ENCODE results near the gene KRTAP10-9.
"Not testable (repeated sequence)": the region's sequence is repeated elsewhere in the genome, so short reads cannot be mapped to it uniquely, and the experiment has no call there.

KRTAP10-9 gene

DNA sequence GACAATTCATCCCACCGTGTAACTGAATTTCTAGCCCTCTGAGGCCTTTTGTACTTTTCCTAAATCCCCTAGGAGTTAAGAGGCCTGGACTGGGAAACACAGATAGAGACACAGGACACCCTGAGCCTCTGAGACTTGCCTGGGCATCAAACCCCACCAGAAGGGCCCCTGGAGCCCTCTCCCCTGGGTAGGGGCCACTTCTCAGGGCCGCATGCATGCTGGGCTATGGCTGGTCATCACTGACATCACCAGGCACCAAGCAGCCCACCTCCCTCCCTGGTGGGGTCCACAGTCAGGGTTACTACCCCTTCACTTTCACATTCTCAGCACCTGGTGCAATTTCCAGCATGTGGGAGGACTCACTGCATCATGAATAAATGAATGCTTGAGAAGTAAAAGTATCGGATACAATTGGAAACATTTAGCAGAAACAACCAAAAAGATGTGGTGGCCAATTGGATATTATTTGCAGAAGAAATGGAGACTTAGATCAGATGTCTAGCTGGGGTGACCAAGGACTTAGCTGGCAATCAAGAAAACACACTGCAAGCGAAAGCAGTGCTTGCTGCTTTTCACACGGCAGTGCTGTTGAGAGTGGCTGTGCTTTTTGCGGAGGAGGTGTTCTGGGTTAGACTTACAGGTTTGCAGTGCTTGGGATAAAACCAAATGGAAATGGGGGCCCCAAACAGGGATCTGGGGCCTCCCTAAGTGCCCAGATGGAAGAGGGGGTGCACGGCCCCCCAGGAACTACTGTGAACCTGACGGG, 27.4 kb upstream of the KRTAP10-9 start:
- H3K9me3 ChIP-seq (ENCODE audit: control insufficient read depth, insufficient read depth, low read length) = no peaks in the 10 kb centered on the region
- H3K9ac ChIP-seq (ENCODE audit: low read depth, low read length) = no peak overlapping the region
- peaks cover 3% of the 10 kb centered on the region for H3K4me1 ChIP-seq (ENCODE audit: control insufficient read depth, insufficient read depth, low read length)
- H3K4me3 ChIP-seq (ENCODE audit: low read depth, low read length) = no peak overlapping the region
- no peaks in the 10 kb centered on the region for H3K36me3 ChIP-seq (ENCODE audit: control insufficient read depth, insufficient read depth, low read length)
- H3K27me3 ChIP-seq (ENCODE audit: control insufficient read depth, insufficient read depth, low read length) = no peaks in the 10 kb centered on the region

- H3K4me3 ChIP-seq (ENCODE audit: low read depth, low read length); H3K27me3 ChIP-seq (ENCODE audit: control insufficient read depth, insufficient read depth, low read length); H3K9me3 ChIP-seq (ENCODE audit: control insufficient read depth, insufficient read depth, low read length): not testable (repeated sequence)
Observed at GRCh38 chr21:44600118-44600978, 26.5 kb upstream of the KRTAP10-9 start, which contains the start of gene KRTAP10-7. Gene KRTAP10-7, plus strand, starts transcription at chr21:44600597. Its CDS starts 25 bp downstream, at chr21:44600622.

DNA sequence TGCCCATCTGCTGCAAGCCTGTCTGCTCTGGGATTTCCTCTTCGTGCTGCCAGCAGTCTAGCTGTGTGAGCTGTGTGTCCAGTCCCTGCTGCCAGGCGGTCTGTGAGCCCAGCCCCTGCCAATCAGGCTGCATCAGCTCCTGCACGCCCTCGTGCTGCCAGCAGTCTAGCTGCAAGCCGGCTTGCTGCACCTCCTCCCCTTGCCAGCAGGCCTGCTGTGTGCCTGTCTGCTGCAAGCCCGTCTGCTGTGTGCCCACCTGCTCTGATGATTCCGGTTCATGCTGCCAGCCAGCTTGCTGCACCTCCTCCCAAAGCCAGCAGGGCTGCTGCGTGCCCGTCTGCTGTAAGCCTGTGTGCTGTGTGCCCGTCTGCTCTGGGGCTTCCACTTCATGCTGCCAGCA, 25.8 kb upstream of the KRTAP10-9 start:
- not testable (repeated sequence) for H3K36me3 ChIP-seq (ENCODE audit: control insufficient read depth, insufficient read depth, low read length); H3K4me1 ChIP-seq (ENCODE audit: control insufficient read depth, insufficient read depth, low read length); H3K9me3 ChIP-seq (ENCODE audit: control insufficient read depth, insufficient read depth, low read length); H3K4me3 ChIP-seq (ENCODE audit: low read depth, low read length); H3K27me3 ChIP-seq (ENCODE audit: control insufficient read depth, insufficient read depth, low read length); H3K9ac ChIP-seq (ENCODE audit: low read depth, low read length)

More at GRCh38 chr21:44600118-44600978, 26.5 kb upstream of the KRTAP10-9 start, which contains the start of gene KRTAP10-7:
- not testable (repeated sequence) for H3K9ac ChIP-seq (ENCODE audit: low read depth, low read length); H3K4me1 ChIP-seq (ENCODE audit: control insufficient read depth, insufficient read depth, low read length); H3K36me3 ChIP-seq (ENCODE audit: control insufficient read depth, insufficient read depth, low read length)

DNA sequence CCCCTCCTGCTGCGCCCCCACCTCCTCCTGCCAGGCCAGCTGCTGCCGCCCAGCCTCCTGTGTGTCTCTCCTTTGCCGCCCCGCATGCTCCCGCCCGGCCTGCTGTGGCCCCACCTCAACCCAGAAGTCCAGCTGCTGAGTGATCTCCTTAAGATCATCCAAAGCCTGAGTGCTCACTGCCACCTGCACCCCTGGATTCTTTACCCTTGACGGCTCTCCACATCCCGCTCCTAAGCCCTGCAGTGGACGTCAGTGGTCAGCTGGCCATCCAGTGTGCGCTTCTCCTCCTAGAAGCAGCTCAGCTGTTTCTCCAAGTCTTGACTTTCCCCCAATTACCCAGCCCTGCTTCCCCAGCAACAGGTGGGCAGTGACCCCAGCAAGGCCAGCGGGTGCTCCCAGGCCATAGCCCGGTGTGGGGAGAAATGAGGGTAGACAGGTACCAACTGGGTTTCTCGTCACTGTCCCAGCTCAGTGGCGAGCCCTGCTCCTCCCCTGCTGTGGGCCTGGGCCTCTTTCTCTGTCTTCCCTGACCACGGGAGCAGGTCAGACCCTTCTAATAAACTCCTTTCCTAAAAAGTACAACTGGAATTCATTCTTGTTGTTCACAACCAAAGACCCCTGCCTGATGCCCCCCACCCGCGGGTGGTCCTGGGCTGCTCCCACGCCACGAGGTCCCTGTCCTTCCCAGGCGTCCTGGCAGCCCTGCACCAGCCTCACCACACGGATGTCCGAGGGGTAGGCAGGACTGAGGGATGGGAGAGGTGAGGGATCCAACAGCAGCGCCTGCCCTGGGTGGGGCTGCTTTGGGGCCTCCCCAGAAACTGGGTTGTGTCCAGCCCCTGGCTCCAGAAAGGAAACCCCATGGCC, 25.1 kb upstream of the KRTAP10-9 start:
- no peaks in the 10 kb centered on the region for H3K27me3 ChIP-seq (ENCODE audit: control insufficient read depth, insufficient read depth, low read length)
- no peak overlapping the region for H3K9ac ChIP-seq (ENCODE audit: low read depth, low read length)
- H3K36me3 ChIP-seq (ENCODE audit: control insufficient read depth, insufficient read depth, low read length) = no peaks in the 10 kb centered on the region
- no peaks in the 10 kb centered on the region for H3K9me3 ChIP-seq (ENCODE audit: control insufficient read depth, insufficient read depth, low read length)
- H3K4me1 ChIP-seq (ENCODE audit: control insufficient read depth, insufficient read depth, low read length) = peaks cover 3% of the 10 kb centered on the region
- H3K4me3 ChIP-seq (ENCODE audit: low read depth, low read length) = no peak overlapping the region

- Histone ChIP-seq H3K27me3 (ENCODE audit: control insufficient read depth, insufficient read depth, low read length) (no peaks in the 10 kb centered on the region), H3K4me1 (ENCODE audit: control insufficient read depth, insufficient read depth, low read length) (peaks cover 3% of the 10 kb centered on the region), H3K9me3 (ENCODE audit: control insufficient read depth, insufficient read depth, low read length) (no peaks in the 10 kb centered on the region), H3K9ac (ENCODE audit: low read depth, low read length) (no peak overlapping the region), H3K36me3 (ENCODE audit: control insufficient read depth, insufficient read depth, low read length) (no peaks in the 10 kb centered on the region), H3K4me3 (ENCODE audit: low read depth, low read length) (no peak overlapping the region)
Observed at GRCh38 chr21:44602463-44602850, 24.4 kb upstream of the KRTAP10-9 start.

DNA sequence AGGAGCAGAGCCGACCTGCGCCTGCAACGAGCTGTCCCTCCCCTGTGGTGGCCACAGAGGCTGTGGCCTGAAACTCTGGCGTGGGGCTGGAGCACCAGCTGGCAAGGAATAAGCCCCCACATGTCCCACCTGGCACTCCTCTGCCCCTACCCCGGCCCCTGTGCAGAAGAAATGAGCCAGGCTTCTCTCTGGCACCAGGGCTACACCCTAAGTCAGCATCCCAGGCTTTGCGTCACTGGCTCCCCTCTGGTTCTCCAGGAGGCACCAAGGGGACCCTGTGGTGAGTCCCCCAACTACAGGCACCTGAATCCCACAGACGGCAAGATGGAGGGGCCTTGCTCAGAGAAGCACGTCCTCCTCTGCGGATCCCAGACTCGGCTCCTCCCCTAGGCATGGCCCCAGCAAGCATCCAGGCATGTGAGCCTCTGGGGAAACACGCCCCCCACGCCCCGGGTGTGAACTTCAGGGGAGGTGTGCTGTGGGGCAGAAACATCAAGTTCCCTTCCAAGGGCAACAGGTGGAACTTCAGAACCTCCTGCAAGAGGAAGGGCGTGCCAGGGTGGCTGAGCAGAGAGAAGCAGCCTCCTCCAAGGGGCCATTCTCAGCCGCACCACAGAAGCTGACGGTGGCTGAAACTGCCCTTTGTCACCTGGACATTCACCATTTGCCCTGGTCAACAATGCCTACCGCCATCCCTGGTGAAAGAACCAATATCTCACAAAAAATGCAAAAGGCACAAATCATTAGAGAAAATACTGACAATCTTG, 23.6 kb upstream of the KRTAP10-9 start:
- H3K27me3 ChIP-seq (ENCODE audit: control insufficient read depth, insufficient read depth, low read length) = no peaks in the 10 kb centered on the region
- peaks cover 1% of the 10 kb centered on the region for H3K4me1 ChIP-seq (ENCODE audit: control insufficient read depth, insufficient read depth, low read length)

GRCh38 chr21:44603911-44604310, 23.0 kb upstream of the KRTAP10-9 start:
- H3K27me3 ChIP-seq (ENCODE audit: control insufficient read depth, insufficient read depth, low read length) = no peaks in the 10 kb centered on the region
- H3K4me3 ChIP-seq (ENCODE audit: low read depth, low read length) = no peak overlapping the region
- H3K9me3 ChIP-seq (ENCODE audit: control insufficient read depth, insufficient read depth, low read length) = no peaks in the 10 kb centered on the region
- no peak overlapping the region for H3K9ac ChIP-seq (ENCODE audit: low read depth, low read length)
- H3K36me3 ChIP-seq (ENCODE audit: control insufficient read depth, insufficient read depth, low read length) = no peaks in the 10 kb centered on the region
- no peaks in the 10 kb centered on the region for H3K4me1 ChIP-seq (ENCODE audit: control insufficient read depth, insufficient read depth, low read length)

More for the DNA sequence above, 23.6 kb upstream of the KRTAP10-9 start:
- no peaks in the 10 kb centered on the region for H3K9me3 ChIP-seq (ENCODE audit: control insufficient read depth, insufficient read depth, low read length)
- no peaks in the 10 kb centered on the region for H3K36me3 ChIP-seq (ENCODE audit: control insufficient read depth, insufficient read depth, low read length)
- H3K4me3 ChIP-seq (ENCODE audit: low read depth, low read length) = no peak overlapping the region
- H3K9ac ChIP-seq (ENCODE audit: low read depth, low read length) = no peak overlapping the region

- no peaks in the 10 kb centered on the region for H3K4me1 ChIP-seq (ENCODE audit: control insufficient read depth, insufficient read depth, low read length)
- H3K9me3 ChIP-seq (ENCODE audit: control insufficient read depth, insufficient read depth, low read length) = peaks cover 5% of the 10 kb centered on the region
- H3K4me3 ChIP-seq (ENCODE audit: low read depth, low read length) = no peak overlapping the region
- no peaks in the 10 kb centered on the region for H3K36me3 ChIP-seq (ENCODE audit: control insufficient read depth, insufficient read depth, low read length)
- H3K27me3 ChIP-seq (ENCODE audit: control insufficient read depth, insufficient read depth, low read length) = no peaks in the 10 kb centered on the region
- no peak overlapping the region for H3K9ac ChIP-seq (ENCODE audit: low read depth, low read length)
Observed at GRCh38 chr21:44606495-44606894, 20.4 kb upstream of the KRTAP10-9 start.

DNA sequence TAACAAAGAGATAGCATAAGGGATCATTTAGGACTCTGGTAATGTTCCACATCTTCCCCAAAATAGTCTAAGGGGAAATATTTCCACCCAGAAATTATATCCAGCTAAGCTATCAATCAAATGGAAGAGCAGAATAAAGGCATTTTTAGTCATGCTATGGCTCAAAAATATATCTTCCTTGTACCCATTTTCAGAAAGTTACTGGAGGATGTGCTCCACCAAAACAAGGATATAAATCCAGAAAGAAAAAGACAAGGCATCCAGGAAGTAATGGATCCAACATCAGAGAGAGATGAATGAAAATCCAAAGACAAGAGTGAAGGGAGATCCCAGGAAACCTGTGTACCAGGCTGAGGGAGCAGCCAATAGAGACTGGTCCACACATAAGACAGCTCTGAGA, 17.7 kb upstream of the KRTAP10-9 start:
- Histone ChIP-seq H3K4me3 (ENCODE audit: low read depth, low read length) (no peak overlapping the region), H3K9me3 (ENCODE audit: control insufficient read depth, insufficient read depth, low read length) (peaks cover 5% of the 10 kb centered on the region), H3K27me3 (ENCODE audit: control insufficient read depth, insufficient read depth, low read length) (no peaks in the 10 kb centered on the region), H3K36me3 (ENCODE audit: control insufficient read depth, insufficient read depth, low read length) (no peaks in the 10 kb centered on the region), H3K4me1 (ENCODE audit: control insufficient read depth, insufficient read depth, low read length) (no peaks in the 10 kb centered on the region), H3K9ac (ENCODE audit: low read depth, low read length) (no peak overlapping the region)

GRCh38 chr21:44610157-44610843, 16.6 kb upstream of the KRTAP10-9 start:
- not testable (repeated sequence) for H3K4me1 ChIP-seq (ENCODE audit: control insufficient read depth, insufficient read depth, low read length); H3K9ac ChIP-seq (ENCODE audit: low read depth, low read length); H3K36me3 ChIP-seq (ENCODE audit: control insufficient read depth, insufficient read depth, low read length); H3K9me3 ChIP-seq (ENCODE audit: control insufficient read depth, insufficient read depth, low read length); H3K27me3 ChIP-seq (ENCODE audit: control insufficient read depth, insufficient read depth, low read length); H3K4me3 ChIP-seq (ENCODE audit: low read depth, low read length)
